Type B pancreatic cell (in vitro differentiated cells): ENCODE data around the gene ARFGAP1. TPM values are rescaled to one million over a fixed set of nuclear protein-coding genes. Genes with fewer than 3 reads are reported as not detected.

ENCODE experiments used
- DNase-seq: peaks from one replicate; pipeline ENCODE4 v3.0.0; 2021; ENCODE audit warnings: mixed read lengths; ENCODE audit not compliant: unreplicated experiment; ENCODE audit errors: extremely low spot score
- H3K27ac Mint-ChIP-seq: 2 replicates; pipeline ENCODE4 v1.8.0; 2021; ENCODE audit warnings: mild to moderate bottlenecking, mixed read lengths
- H3K27me3 Mint-ChIP-seq: 2 replicates; pipeline ENCODE4 v1.8.0; 2021; ENCODE audit warnings: mixed read lengths
- H3K36me3 Mint-ChIP-seq: 2 replicates; pipeline ENCODE4 v1.8.0; 2021; ENCODE audit warnings: mixed read lengths
- H3K4me1 Mint-ChIP-seq: one replicate; pipeline ENCODE4 v1.8.0; 2021; ENCODE audit warnings: mixed read lengths; ENCODE audit not compliant: unreplicated experiment
- H3K4me3 Mint-ChIP-seq: 2 replicates; pipeline ENCODE4 v1.8.0; 2021; ENCODE audit warnings: mild to moderate bottlenecking, mixed read lengths
- H3K9me3 Mint-ChIP-seq: 2 replicates; pipeline ENCODE4 v1.8.0; 2021; ENCODE audit warnings: mixed read lengths
- CTCF ChIP-seq: fragments of 200-600 bp; sonication (generic); conservative IDR thresholded peaks from 2 replicates; pipeline ENCODE4 v1.5.0; 2021; ENCODE audit warnings: antibody characterized with exemption, mild to moderate bottlenecking
- total RNA-seq: library from RNA; stranded (reverse); gene quantifications from 2 replicates; pipeline ENCODE4 v1.2.1, GENCODE V29; 2021; ENCODE audit warnings: low replicate concordance

Gene ARFGAP1
- total RNA-seq, 1 donor from 2014 or later, result 132 TPM

GRCh38 chr20:63310265-63310991 is 37.8 kb downstream of the ARFGAP1 start:
- no peak overlapping the region for H3K4me3 Mint-ChIP-seq
- H3K36me3 Mint-ChIP-seq, result no peaks in the 10 kb centered on the region
- no peak for TF ChIP-seq CTCF
- H3K9me3 Mint-ChIP-seq, result no peaks in the 10 kb centered on the region
- no peaks in the 10 kb centered on the region for H3K4me1 Mint-ChIP-seq
- no peaks in the 10 kb centered on the region for H3K27me3 Mint-ChIP-seq
- DNase-seq, result no peak
- no peak overlapping the region for H3K27ac Mint-ChIP-seq

GRCh38 chr20:63311186-63311832 is 38.7 kb downstream of the ARFGAP1 start:
- no peaks in the 10 kb centered on the region for H3K27me3 Mint-ChIP-seq
- H3K27ac Mint-ChIP-seq, result no peak overlapping the region
- no peak overlapping the region for H3K4me3 Mint-ChIP-seq
- no peak for TF ChIP-seq CTCF
- H3K4me1 Mint-ChIP-seq, result no peaks in the 10 kb centered on the region
- no peaks in the 10 kb centered on the region for H3K9me3 Mint-ChIP-seq
- DNase-seq, result no peak
- H3K36me3 Mint-ChIP-seq, result no peaks in the 10 kb centered on the region

GRCh38 chr20:63311833-63312243 is 39.2 kb downstream of the ARFGAP1 start:
- Mint-ChIP-seq H3K4me1 (no peaks in the 10 kb centered on the region), H3K36me3 (no peaks in the 10 kb centered on the region)

GRCh38 chr20:63312273-63312672 is 39.7 kb downstream of the ARFGAP1 start:
- Mint-ChIP-seq H3K4me1 (no peaks in the 10 kb centered on the region), H3K9me3 (no peaks in the 10 kb centered on the region), H3K27ac (no peak overlapping the region), H3K27me3 (no peaks in the 10 kb centered on the region), H3K36me3 (no peaks in the 10 kb centered on the region), H3K4me3 (no peak overlapping the region)
- no peak for TF ChIP-seq CTCF
- DNase-seq, result no peak

More at GRCh38 chr20:63311833-63312243, 39.2 kb downstream of the ARFGAP1 start:
- Mint-ChIP-seq H3K27me3 (no peaks in the 10 kb centered on the region), H3K27ac (no peak overlapping the region), H3K9me3 (no peaks in the 10 kb centered on the region), H3K4me3 (no peak overlapping the region)
- DNase-seq, result no peak
- no peak for TF ChIP-seq CTCF

GRCh38 chr20:63312690-63313348 is 40.2 kb downstream of the ARFGAP1 start:
- TF ChIP-seq CTCF, result no peak
- Mint-ChIP-seq H3K27ac (no peak overlapping the region), H3K9me3 (no peaks in the 10 kb centered on the region), H3K4me1 (no peaks in the 10 kb centered on the region), H3K36me3 (no peaks in the 10 kb centered on the region), H3K4me3 (no peak overlapping the region), H3K27me3 (no peaks in the 10 kb centered on the region)
- no peak for DNase-seq
